IMR-90 (cell line): Measurements from ENCODE around the gene GOLT1B. TPM values are rescaled to one million over a fixed set of nuclear protein-coding genes. Genes with fewer than 3 reads are reported as not detected.

Experiments
- ATAC-seq: fragments of 200-7000 bp; cut with Tn5 transposase; 2 replicates; pipeline ENCODE4 v1.9.1; 2020; ENCODE audit warnings: low read depth, mild to moderate bottlenecking, moderate library complexity
- BruUV-seq: library from RNA; stranded (reverse); fragments of 400-500 nt; replicated peaks from 2 replicates; lab custom pipeline; 2021; lab: Mats Ljungman, UMichigan
- CTCF ChIA-PET: fragments of 300-600 bp; formaldehyde crosslinking; extraction: SDS; loops from one replicate; lab custom pipeline; 2021; ENCODE audit warnings: antibody characterized with exemption; lab: Yijun Ruan, JAX
- POLR2A ChIA-PET: fragments of 300-600 bp; sonication (Branson Sonifier 250); formaldehyde crosslinking; loops from one replicate; lab custom pipeline; 2022; ENCODE audit warnings: antibody characterized with exemption; ENCODE audit not compliant: unreplicated experiment; lab: Charles Lee
- DNase-seq: peaks from one replicate; pipeline ENCODE4 v3.0.0; 2013
- H2AFZ ChIP-seq: replicated peaks from 2 replicates; pipeline ENCODE3; 2013; ENCODE audit warnings: low read length, mild to moderate bottlenecking; ENCODE audit not compliant: poor library complexity
- H2AK5ac ChIP-seq: 2 replicates; pipeline ENCODE4 v1.6.1; 2013; ENCODE audit warnings: low read depth, low read length, inconsistent platforms
- H2AK9ac ChIP-seq: replicated peaks from 2 replicates; pipeline ENCODE3; 2013; ENCODE audit warnings: mild to moderate bottlenecking, low read depth, low read length, moderate library complexity; ENCODE audit not compliant: poor library complexity
- H2BK120ac ChIP-seq: 2 replicates; pipeline ENCODE4 v1.6.1; 2013; ENCODE audit warnings: low read depth, low read length, inconsistent platforms
- H2BK15ac ChIP-seq: 3 replicates; pipeline ENCODE4 v1.6.1; 2013; ENCODE audit warnings: low read depth, low read length, inconsistent platforms
- H2BK20ac ChIP-seq: 2 replicates; pipeline ENCODE4 v1.6.1; 2013; ENCODE audit warnings: low read depth, mild to moderate bottlenecking, inconsistent platforms, low read length, moderate library complexity
- H2BK5ac ChIP-seq: 2 replicates; pipeline ENCODE4 v1.6.1; 2013; ENCODE audit warnings: mild to moderate bottlenecking, low read depth, low read length, inconsistent platforms; ENCODE audit not compliant: poor library complexity, severe bottlenecking
- H3K14ac ChIP-seq: replicated peaks from 2 replicates; pipeline ENCODE4 v1.6.1; 2013; ENCODE audit warnings: low read depth, low read length, inconsistent platforms
- H3K18ac ChIP-seq: 2 replicates; pipeline ENCODE4 v1.6.1; 2013; ENCODE audit warnings: low read depth, low read length, control low read depth
- H3K23ac ChIP-seq: 2 replicates; pipeline ENCODE4 v1.6.1; 2013; ENCODE audit warnings: low read depth, low read length, inconsistent platforms
- H3K27ac ChIP-seq: 2 replicates; pipeline ENCODE4 v1.5.1; 2013; ENCODE audit warnings: mild to moderate bottlenecking, control low read depth, low read length; ENCODE audit not compliant: insufficient read depth
- H3K27me3 ChIP-seq: 2 replicates; pipeline ENCODE4 v1.6.1; 2013; ENCODE audit warnings: low read length; ENCODE audit not compliant: control insufficient read depth, insufficient read depth
- H3K36me3 ChIP-seq: 2 replicates; pipeline ENCODE4 v1.6.1; 2013; ENCODE audit warnings: low read length, mixed read lengths; ENCODE audit not compliant: control insufficient read depth, insufficient read depth
- H3K4ac ChIP-seq: 2 replicates; pipeline ENCODE4 v1.6.1; 2013; ENCODE audit warnings: low read depth, low read length, inconsistent platforms
- H3K4me1 ChIP-seq: 2 replicates; pipeline ENCODE4 v1.6.1; 2013; ENCODE audit warnings: low read length, mixed read lengths; ENCODE audit not compliant: control insufficient read depth, insufficient read depth
- H3K4me2 ChIP-seq: 2 replicates; pipeline ENCODE4 v1.6.1; 2013; ENCODE audit warnings: low read depth, mild to moderate bottlenecking, control low read depth, low read length, moderate library complexity
- H3K4me3 ChIP-seq: 2 replicates; pipeline ENCODE4 v1.5.1; 2013; ENCODE audit warnings: low read depth, mild to moderate bottlenecking, control low read depth, low read length, moderate library complexity; ENCODE audit not compliant: insufficient read depth
- H3K56ac ChIP-seq: 2 replicates; pipeline ENCODE4 v1.6.1; 2013; ENCODE audit warnings: low read length, inconsistent platforms; ENCODE audit not compliant: insufficient read depth; ENCODE audit errors: extremely low read depth
- H3K79me1 ChIP-seq, 2 experiments: 2 replicates each; pipeline ENCODE4 v1.6.1; 2013; ENCODE audit warnings: low read length in 2 of 2, inconsistent platforms in 1 of 2, low read depth in 1 of 2
- H3K9ac ChIP-seq: 2 replicates; pipeline ENCODE4 v1.6.1; 2013; ENCODE audit warnings: low read depth, low read length, control low read depth
- H3K9me1 ChIP-seq: 2 replicates; pipeline ENCODE4 v1.6.1; 2013; ENCODE audit warnings: low read length, inconsistent platforms; ENCODE audit not compliant: insufficient read depth
- H3K9me3 ChIP-seq: 2 replicates; pipeline ENCODE4 v1.6.1; 2013; ENCODE audit warnings: low read length; ENCODE audit not compliant: control insufficient read depth, insufficient read depth
- H4K20me1 ChIP-seq: 2 replicates; pipeline ENCODE4 v1.6.1; 2013; ENCODE audit warnings: low read length, inconsistent platforms; ENCODE audit not compliant: insufficient read depth
- H4K5ac ChIP-seq: 2 replicates; pipeline ENCODE4 v1.6.1; 2013; ENCODE audit warnings: mild to moderate bottlenecking, low read depth, low read length, control low read depth
- H4K8ac ChIP-seq, 2 experiments: 2 replicates each; pipeline ENCODE4 v1.6.1; 2013; ENCODE audit warnings: low read depth in 2 of 2, low read length in 2 of 2, control low read depth in 1 of 2, inconsistent platforms in 1 of 2
- H4K91ac ChIP-seq: 2 replicates; pipeline ENCODE4 v1.6.1; 2013; ENCODE audit warnings: low read depth, low read length, inconsistent platforms; ENCODE audit not compliant: insufficient read depth
- BHLHE40 ChIP-seq: fragments of 150-350 bp; IDR thresholded peaks from 2 replicates; pipeline ENCODE4 v1.6.1; 2016; ENCODE audit warnings: mild to moderate bottlenecking, low read depth, low read length
- CEBPB ChIP-seq: IDR thresholded peaks from 2 replicates; pipeline ENCODE4 v1.6.1; 2012; ENCODE audit warnings: low read depth, low read length, improper control_type of control experiment
- CHD1 ChIP-seq: IDR thresholded peaks from 2 replicates; pipeline ENCODE4 v1.6.1; 2012; ENCODE audit warnings: low read depth, low read length, improper control_type of control experiment
- FOS ChIP-seq: fragments of 150-350 bp; IDR thresholded peaks from 2 replicates; pipeline ENCODE4 v1.6.1; 2016; ENCODE audit warnings: low read depth, low read length
- MAFK ChIP-seq: IDR thresholded peaks from 2 replicates; pipeline ENCODE4 v1.6.1; 2012; ENCODE audit warnings: low read depth, low read length, improper control_type of control experiment
- MAZ ChIP-seq: IDR thresholded peaks from 2 replicates; pipeline ENCODE4 v1.6.1; 2012; ENCODE audit warnings: low read depth, mild to moderate bottlenecking, low read length, improper control_type of control experiment, moderate library complexity, borderline replicate concordance
- MXI1 ChIP-seq: IDR thresholded peaks from 2 replicates; pipeline ENCODE4 v1.6.1; 2012; ENCODE audit warnings: low read depth, mild to moderate bottlenecking, low read length, moderate library complexity, borderline replicate concordance
- RAD21 ChIP-seq: IDR thresholded peaks from 2 replicates; pipeline ENCODE4 v1.6.1; 2012; ENCODE audit warnings: low read length, improper control_type of control experiment
- RCOR1 ChIP-seq: IDR thresholded peaks from 2 replicates; pipeline ENCODE4 v1.6.1; 2012; ENCODE audit warnings: mild to moderate bottlenecking, low read length, improper control_type of control experiment; ENCODE audit not compliant: insufficient replicate concordance
- RFX5 ChIP-seq: IDR thresholded peaks from 2 replicates; pipeline ENCODE4 v1.8.0; 2012; ENCODE audit warnings: low read depth, mild to moderate bottlenecking, low read length, moderate library complexity
- WGBS, 2 experiments: methylation state at CpG; one replicate each; pipeline versions ENCODE4 v1.1.5 to v1.1.7; 2013; ENCODE audit warnings: missing lambda C conversion rate in 2 of 2; ENCODE audit not compliant: insufficient read length in 1 of 2; ENCODE audit errors: extremely low coverage in 2 of 2; 5-methylcytosine and 5-hydroxymethylcytosine counted together
- dilution Hi-C: fragments of 300-500 bp; cut with HindIII; formaldehyde crosslinking; loops from one replicate; pipeline ENCODE4 v1.14.3; 2018; ENCODE audit warnings: low sequenced_read_pairs; ENCODE audit not compliant: unreplicated experiment
- in situ Hi-C: fragments of 300-500 bp; cut with MboI; formaldehyde crosslinking; loops from 3 replicates; pipeline ENCODE4 v1.14.3; 2019; ENCODE audit warnings: low sequenced_read_pairs, inconsistent platforms, mixed read lengths
- intact Hi-C: fragments of 100-400 bp; cut with micrococcal nuclease; formaldehyde crosslinking; loops from 2 replicates; pipeline ENCODE4 v1.10.0; 2022
- polyA plus RNA-seq, 3 experiments: library from polyadenylated mRNA; depleted of rRNA; stranded (reverse); fragments of >200 nt; gene quantifications; 2 replicates each; pipeline ENCODE4 v1.2.3, GENCODE V29; 2012; ENCODE audit warnings: low replicate concordance in 1 of 3
- total RNA-seq: library from RNA; depleted of rRNA; stranded (reverse); fragments of >200 nt; gene quantifications from 2 replicates; pipeline ENCODE4 v1.2.3, GENCODE V29; 2012
- TF ChIP-seq, protein P1 (sequence below): fragments of 150-350 bp; IDR thresholded peaks from 2 replicates; pipeline ENCODE4 v1.6.1; 2017; ENCODE audit warnings: mild to moderate bottlenecking, antibody characterized with exemption, low read length, low read depth
- TF ChIP-seq, protein P2 (sequence below): conservative IDR thresholded peaks from 2 replicates; pipeline ENCODE4 v1.5.1; 2012; ENCODE audit warnings: mild to moderate bottlenecking, low read depth, low read length, improper control_type of control experiment
- TF ChIP-seq, protein P3 (sequence below): fragments of 150-350 bp; IDR thresholded peaks from 2 replicates; pipeline ENCODE4 v1.6.1; 2016; ENCODE audit warnings: low read depth, mild to moderate bottlenecking, low read length, moderate library complexity, borderline replicate concordance

The GOLT1B gene
- total and polyA plus RNA-seq, 2 of the 4 experiments (the other 2 are of a cell fraction), result 27.2 to 50.5 TPM

DNA sequence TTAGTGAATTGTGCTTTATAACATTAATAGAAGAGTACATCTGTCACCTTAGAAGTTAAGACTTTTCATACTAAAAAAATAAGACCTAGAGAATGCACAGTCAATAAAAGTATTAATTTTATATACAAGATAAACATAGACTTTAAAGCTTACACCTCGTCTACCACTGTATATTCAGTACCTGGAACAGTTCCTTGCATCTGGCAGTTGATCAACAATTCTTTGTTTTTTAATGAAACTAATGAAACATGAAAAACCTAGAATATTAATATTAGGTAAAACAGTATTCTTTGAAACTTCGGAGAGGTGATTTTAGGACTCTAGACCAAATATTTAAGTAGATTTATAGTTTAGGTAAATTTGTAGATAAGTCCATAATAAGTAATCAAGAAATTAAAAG, 4.3 kb downstream of the GOLT1B start:
- H2AK9ac ChIP-seq, result no peak overlapping the region
- no peak overlapping the region for H2BK15ac ChIP-seq
- ChIA-PET POLR2A (no interaction called here), CTCF (no interaction called here)
- H3K9me3 ChIP-seq, result no peaks in the 10 kb centered on the region
- no peak overlapping the region for H3K56ac ChIP-seq
- no peak overlapping the region for H3K18ac ChIP-seq
- no peak overlapping the region for H2BK5ac ChIP-seq
- H3K79me1 ChIP-seq, result peaks cover 4 to 27% of the 10 kb centered on the region in 2 experiments; a peak in 3 of 4 replicates
- no TSS peak for BruUV-seq
- no peak overlapping the region for H3K4me3 ChIP-seq
- no peak overlapping the region for H2BK120ac ChIP-seq
- ATAC-seq (no peak), DNase-seq (no peak)
- H3K4me2 ChIP-seq, result no peak overlapping the region
- H3K23ac ChIP-seq, result no peak overlapping the region
- no peak overlapping the region for H2AFZ ChIP-seq
- peaks cover 2% of the 10 kb centered on the region for H3K36me3 ChIP-seq
- TF ChIP-seq MAZ, result no peak
- TF ChIP-seq, protein P1, sequence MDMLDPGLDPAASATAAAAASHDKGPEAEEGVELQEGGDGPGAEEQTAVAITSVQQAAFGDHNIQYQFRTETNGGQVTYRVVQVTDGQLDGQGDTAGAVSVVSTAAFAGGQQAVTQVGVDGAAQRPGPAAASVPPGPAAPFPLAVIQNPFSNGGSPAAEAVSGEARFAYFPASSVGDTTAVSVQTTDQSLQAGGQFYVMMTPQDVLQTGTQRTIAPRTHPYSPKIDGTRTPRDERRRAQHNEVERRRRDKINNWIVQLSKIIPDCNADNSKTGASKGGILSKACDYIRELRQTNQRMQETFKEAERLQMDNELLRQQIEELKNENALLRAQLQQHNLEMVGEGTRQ, result no peak
- TF ChIP-seq RAD21, result no peak
- TF ChIP-seq MAFK, result no peak
- TF ChIP-seq, protein P2, sequence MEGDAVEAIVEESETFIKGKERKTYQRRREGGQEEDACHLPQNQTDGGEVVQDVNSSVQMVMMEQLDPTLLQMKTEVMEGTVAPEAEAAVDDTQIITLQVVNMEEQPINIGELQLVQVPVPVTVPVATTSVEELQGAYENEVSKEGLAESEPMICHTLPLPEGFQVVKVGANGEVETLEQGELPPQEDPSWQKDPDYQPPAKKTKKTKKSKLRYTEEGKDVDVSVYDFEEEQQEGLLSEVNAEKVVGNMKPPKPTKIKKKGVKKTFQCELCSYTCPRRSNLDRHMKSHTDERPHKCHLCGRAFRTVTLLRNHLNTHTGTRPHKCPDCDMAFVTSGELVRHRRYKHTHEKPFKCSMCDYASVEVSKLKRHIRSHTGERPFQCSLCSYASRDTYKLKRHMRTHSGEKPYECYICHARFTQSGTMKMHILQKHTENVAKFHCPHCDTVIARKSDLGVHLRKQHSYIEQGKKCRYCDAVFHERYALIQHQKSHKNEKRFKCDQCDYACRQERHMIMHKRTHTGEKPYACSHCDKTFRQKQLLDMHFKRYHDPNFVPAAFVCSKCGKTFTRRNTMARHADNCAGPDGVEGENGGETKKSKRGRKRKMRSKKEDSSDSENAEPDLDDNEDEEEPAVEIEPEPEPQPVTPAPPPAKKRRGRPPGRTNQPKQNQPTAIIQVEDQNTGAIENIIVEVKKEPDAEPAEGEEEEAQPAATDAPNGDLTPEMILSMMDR, result no peak
- no peak for TF ChIP-seq FOS
- TF ChIP-seq CHD1, result no peak
- no peak for TF ChIP-seq RFX5
- no peak for TF ChIP-seq BHLHE40
- TF ChIP-seq, protein P3, sequence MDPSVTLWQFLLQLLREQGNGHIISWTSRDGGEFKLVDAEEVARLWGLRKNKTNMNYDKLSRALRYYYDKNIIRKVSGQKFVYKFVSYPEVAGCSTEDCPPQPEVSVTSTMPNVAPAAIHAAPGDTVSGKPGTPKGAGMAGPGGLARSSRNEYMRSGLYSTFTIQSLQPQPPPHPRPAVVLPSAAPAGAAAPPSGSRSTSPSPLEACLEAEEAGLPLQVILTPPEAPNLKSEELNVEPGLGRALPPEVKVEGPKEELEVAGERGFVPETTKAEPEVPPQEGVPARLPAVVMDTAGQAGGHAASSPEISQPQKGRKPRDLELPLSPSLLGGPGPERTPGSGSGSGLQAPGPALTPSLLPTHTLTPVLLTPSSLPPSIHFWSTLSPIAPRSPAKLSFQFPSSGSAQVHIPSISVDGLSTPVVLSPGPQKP, result no peak
- no peak for TF ChIP-seq CEBPB
- no peak for TF ChIP-seq RCOR1
- TF ChIP-seq MXI1, result no peak
- intact Hi-C loops (no loop called here), dilution Hi-C loops (no loop called here), in situ Hi-C loops (loop anchor here (10.0 kb wide), 1 partner anchor 139 kb away; no protein-coding TSS in a partner anchor)
- no peak overlapping the region for H3K4ac ChIP-seq
- no peak overlapping the region for H3K14ac ChIP-seq
- H4K8ac ChIP-seq, result no peak overlapping the region
- no peak overlapping the region for H4K91ac ChIP-seq
- H2AK5ac ChIP-seq, result no peak overlapping the region
- no peak overlapping the region for H3K27ac ChIP-seq
- no peak overlapping the region for H3K9ac ChIP-seq
- H3K27me3 ChIP-seq, result no peaks in the 10 kb centered on the region
- peaks cover 15% of the 10 kb centered on the region; the same call in 1 of the 2 replicates for H4K20me1 ChIP-seq
- peaks cover 4% of the 10 kb centered on the region; the same call in 1 of the 2 replicates for H3K9me1 ChIP-seq
- H4K5ac ChIP-seq, result no peak overlapping the region
- no CpG with 5 or more reads among the region's 2 CpGs for WGBS, 2 experiments
- H2BK20ac ChIP-seq, result no peak overlapping the region
- H3K4me1 ChIP-seq, result peaks cover 2% of the 10 kb centered on the region; the same call in 1 of the 2 replicates
